Endothelial cell of hepatic sinusoid (primary cell): ENCODE results near the gene TMEM271.
"Not testable (repeated sequence)": the region's sequence is repeated elsewhere in the genome, so short reads cannot be mapped to it uniquely, and the experiment has no call there.

ENCODE experiments used
- in situ Hi-C: cut with HindIII; loops from 2 replicates; pipeline ENCODE4 v1.10.0; 2017; ENCODE audit warnings: low sequenced_read_pairs

The TMEM271 gene

GRCh38 chr4:610411-611261 lies 34.5 kb upstream of the TMEM271 start:
- in situ Hi-C loops = loop anchor here (10.0 kb wide), 1 partner anchor 64 kb away; the partner anchor contains the start of genes ATP5ME and MYL5

GRCh38 chr4:609400-610050 lies 33.4 kb upstream of the TMEM271 start:
- in situ Hi-C loops = loop anchor here (10.0 kb wide), 1 partner anchor 65 kb away; the partner anchor contains the start of genes ATP5ME and MYL5

GRCh38 chr4:608236-608635 lies 32.1 kb upstream of the TMEM271 start:
- in situ Hi-C loops = no loop called here

- in situ Hi-C loops = no loop called here
Measured at GRCh38 chr4:605702-606425, 29.8 kb upstream of the TMEM271 start.

DNA sequence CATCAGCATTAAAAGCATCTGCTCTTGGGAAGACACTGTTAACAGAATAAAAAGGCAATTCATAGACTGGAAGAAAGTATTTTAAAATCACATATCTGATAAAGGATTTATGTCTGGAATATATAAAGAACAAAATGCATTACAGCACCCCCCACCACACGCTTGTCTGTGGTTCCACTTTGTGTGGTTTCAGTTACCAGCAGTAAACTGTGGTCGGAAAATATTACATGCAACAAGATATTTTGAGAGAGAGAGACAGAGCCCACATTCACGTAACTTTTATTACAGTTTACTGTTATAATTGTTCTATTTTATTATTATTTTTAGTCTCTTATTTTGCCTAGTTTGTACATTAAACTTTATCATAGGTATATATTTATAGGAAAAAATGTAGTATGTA lies 28.0 kb upstream of the TMEM271 start:
- in situ Hi-C loops = no loop called here

DNA sequence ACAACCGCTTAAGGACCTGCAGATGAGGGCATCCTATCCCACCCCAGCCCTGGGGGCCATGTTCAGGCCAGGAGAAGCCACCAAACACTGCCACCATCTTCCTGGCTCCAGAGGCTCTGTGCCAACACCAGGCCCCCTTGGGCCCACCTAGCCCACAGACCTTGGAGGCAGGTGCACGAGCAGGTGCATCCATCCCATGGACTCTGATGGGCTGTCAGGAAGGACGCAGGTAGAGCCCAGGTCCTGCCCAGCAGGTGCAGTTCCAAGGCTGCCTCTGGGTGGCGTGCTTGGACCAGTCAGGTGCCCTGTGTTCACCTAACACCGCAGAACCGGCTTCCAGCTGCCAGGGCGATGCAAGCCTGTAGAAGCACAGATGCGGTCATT lies 26.5 kb upstream of the TMEM271 start:
- in situ Hi-C loops = no loop called here

GRCh38 chr4:601612-602558 lies 25.8 kb upstream of the TMEM271 start:
- in situ Hi-C loops = no loop called here

DNA sequence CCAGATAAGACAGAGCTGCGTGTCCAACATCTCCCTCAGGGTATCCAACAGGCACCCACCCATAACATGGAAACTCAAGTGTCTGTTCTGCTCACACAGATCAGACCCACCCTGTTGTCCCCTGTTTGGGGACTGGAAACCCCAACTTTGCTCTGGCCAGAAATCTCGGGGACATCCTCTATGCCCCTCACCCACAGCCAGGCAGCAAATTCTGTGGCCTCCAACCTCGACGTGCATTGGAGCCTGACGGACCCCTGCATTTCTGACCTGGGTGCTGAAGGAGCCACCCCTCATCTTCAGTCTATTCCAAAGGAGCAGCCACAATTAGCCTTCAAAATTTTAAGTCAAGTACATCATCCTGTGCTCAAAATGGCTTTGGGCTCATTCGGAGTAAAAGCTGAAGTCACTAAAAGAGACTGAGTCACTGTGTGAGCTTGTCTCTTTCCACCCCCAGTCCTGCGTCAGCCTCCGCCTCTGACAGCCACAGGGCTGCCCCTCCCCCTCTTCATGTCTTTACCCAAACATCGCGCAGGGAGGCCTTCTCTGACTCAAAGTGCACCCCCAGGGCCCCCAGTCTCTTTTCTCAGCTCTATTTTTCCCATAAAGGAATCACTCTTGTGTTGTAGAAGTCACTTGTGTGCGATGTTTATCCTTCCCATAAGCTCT lies 24.9 kb upstream of the TMEM271 start:
- in situ Hi-C loops = no loop called here

- in situ Hi-C loops = no loop called here
Measured at GRCh38 chr4:600166-600565, 24.1 kb upstream of the TMEM271 start.

DNA sequence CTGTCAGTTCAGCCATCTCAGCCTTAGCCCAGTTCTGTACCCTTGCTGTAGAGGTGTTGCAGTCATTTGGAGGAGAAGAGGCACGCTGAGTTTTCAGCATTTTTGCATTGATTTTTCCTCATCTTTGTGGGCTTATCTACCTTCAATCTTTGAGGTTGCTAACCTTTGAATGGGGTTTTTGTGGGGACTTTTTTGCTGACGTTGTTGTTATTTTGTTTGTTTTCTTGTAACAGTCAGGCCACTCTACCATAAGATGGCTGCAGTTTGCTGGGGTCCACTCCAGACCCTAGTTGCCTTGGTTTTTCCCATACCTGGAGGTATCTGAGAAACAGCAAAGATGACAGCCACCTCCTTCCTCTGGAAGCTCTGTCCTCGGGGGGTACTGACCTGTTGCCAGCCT lies 22.8 kb upstream of the TMEM271 start:
- in situ Hi-C loops = no loop called here

GRCh38 chr4:592825-593520 lies 16.9 kb upstream of the TMEM271 start:
- in situ Hi-C loops = no loop called here

DNA sequence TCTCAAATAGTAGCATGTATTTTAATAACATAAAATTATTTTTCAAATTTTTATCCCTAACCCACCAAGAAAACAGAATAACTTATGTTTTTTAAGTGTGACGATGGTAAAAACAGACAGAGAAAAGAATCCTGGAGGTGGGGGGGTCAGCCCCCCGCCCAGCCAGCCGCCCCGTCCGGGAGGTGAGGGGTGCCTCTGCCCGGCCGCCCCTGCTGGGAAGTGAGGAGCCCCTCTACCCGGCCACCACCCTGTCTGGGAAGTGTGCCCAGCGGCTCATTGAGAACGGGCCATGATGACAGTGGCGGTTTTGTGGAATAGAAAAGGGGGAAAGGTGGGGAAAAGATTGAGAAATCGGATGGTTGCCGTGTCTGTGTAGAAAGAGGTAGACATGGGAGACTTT lies 16.1 kb upstream of the TMEM271 start:
- in situ Hi-C loops = not testable (repeated sequence)

- in situ Hi-C loops = no loop called here
Measured at GRCh38 chr4:590313-590841, 14.3 kb upstream of the TMEM271 start.

- in situ Hi-C loops = no loop called here
Measured at GRCh38 chr4:589219-589963, 13.3 kb upstream of the TMEM271 start.

- in situ Hi-C loops = no loop called here
Measured at GRCh38 chr4:588351-588849, 12.3 kb upstream of the TMEM271 start.

DNA sequence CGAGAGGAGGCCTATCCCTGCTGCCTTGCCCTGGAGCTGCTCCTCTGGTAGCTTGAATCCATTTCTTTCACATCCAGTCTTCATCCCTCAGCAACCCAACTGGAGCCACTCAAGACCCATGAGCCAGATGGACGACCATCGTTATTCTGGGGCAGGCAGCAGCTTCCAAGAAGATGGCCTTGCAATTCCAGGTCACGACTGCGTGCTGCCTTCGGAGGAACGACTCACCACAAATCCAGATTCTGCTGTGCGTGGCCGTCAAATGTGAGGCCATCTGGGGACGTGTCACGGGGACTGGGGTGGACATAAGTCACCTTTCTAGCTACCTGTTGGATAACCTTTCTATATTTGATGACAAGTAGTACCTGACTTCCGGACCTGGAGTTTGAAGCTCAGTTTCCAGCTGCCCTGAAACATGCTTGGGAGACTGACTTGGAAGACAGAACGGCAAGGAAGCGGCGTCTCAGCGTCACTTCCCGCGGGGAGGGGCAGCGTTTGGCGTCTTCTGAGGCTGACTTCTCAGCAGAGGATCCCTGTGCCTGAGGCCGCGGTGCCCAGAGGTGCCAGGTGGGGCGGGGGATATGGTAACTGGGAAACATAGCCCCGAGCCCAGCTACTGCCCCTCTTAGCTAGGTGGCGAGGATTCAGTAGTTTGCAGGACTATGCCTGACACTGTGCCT lies 11.7 kb upstream of the TMEM271 start:
- in situ Hi-C loops = no loop called here

DNA sequence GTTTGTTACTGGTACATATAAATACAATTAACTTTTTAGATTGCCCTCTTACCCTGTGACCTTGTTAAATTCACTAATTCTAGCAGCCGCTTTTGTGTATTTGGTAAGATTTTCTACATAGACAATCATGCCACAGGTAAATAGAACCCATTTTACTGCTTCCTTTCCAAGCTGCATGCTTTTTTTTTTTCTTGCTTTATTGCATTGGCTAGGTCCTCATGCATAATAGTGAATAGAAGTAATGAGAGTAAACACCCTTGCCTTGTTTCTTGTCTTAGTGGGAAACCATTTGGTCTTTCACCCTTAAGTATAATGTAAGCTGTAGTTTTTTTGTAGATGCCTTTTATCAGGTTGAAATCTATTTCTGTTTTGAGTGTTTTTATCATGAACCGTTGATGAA lies 7.7 kb upstream of the TMEM271 start:
- in situ Hi-C loops = no loop called here
